SK-N-SH (cell line): ENCODE data around the gene DCST1. TPM values are rescaled to one million over a fixed set of nuclear protein-coding genes. Genes with fewer than 3 reads are reported as not detected.
A peak's percentile ranks its signal among the peaks of the same experiment; 100 is the strongest.

Experiments used
- CTCF ChIA-PET: fragments of 300-600, 350-600 bp; formaldehyde crosslinking; extraction: SDS; loops from one replicate; lab custom pipeline; 2021; lab: Yijun Ruan, JAX
- POLR2A ChIA-PET: fragments of 350-600 bp; sonication (Branson Sonifier 250); formaldehyde crosslinking; extraction: SDS; loops from one replicate; lab custom pipeline; 2020; ENCODE audit warnings: antibody characterized with exemption, inconsistent platforms; lab: Yijun Ruan, JAX
- DNase-seq: peaks from one replicate; pipeline ENCODE4 v3.0.0; 2012
- H2AFZ ChIP-seq: fragments of 200-600 bp; sonication (generic); 2 replicates; pipeline ENCODE4 v1.8.1; 2016; ENCODE audit warnings: antibody characterized with exemption, mild to moderate bottlenecking, low read depth
- H3F3A ChIP-seq: fragments of 200-600 bp; sonication (generic); replicated peaks from 2 replicates; pipeline ENCODE3; 2016; ENCODE audit warnings: antibody characterized with exemption, mild to moderate bottlenecking; ENCODE audit not compliant: insufficient read depth
- H3K27ac ChIP-seq, 2 experiments: fragments of 200-500 bp in 1 of 2; fragments of 200-600 bp in 1 of 2; sonication (Bioruptor generic) in 1 of 2; sonication (generic), shearing (Covaris generic) in 1 of 2; 2 replicates each; pipeline versions ENCODE4 v1.5.1 to v1.6.1; 2014 to 2016; ENCODE audit warnings: low read depth in 2 of 2, inconsistent platforms in 1 of 2, low read length in 1 of 2, mild to moderate bottlenecking in 1 of 2, mixed read lengths in 1 of 2
- H3K27me3 ChIP-seq: fragments of 200-600 bp; sonication (generic), shearing (Covaris generic); 2 replicates; pipeline ENCODE4 v1.6.1; 2016; ENCODE audit warnings: mixed run types; ENCODE audit not compliant: insufficient read depth
- H3K36me3 ChIP-seq, 2 experiments: fragments of 200-500 bp in 1 of 2; fragments of 200-600 bp in 1 of 2; sonication (Bioruptor generic) in 1 of 2; sonication (generic) in 1 of 2; replicated peaks in 1 of 2; 2 replicates each; pipeline versions ENCODE3 to v1.5.1; 2014 to 2016; ENCODE audit warnings: low read length in 1 of 2, mild to moderate bottlenecking in 1 of 2; ENCODE audit not compliant: insufficient read depth in 2 of 2, control insufficient read depth in 1 of 2
- H3K4me1 ChIP-seq, 2 experiments: fragments of 200-500 bp in 1 of 2; fragments of 200-600 bp in 1 of 2; sonication (Bioruptor generic) in 1 of 2; sonication (generic), shearing (Covaris generic) in 1 of 2; 2 replicates each; pipeline versions ENCODE4 v1.5.1 to v1.6.1; 2014 to 2016; ENCODE audit warnings: low read depth in 1 of 2, low read length in 1 of 2, mixed run types in 1 of 2; ENCODE audit not compliant: insufficient read depth in 2 of 2, control insufficient read depth in 1 of 2
- H3K4me2 ChIP-seq: fragments of 200-600 bp; sonication (generic), shearing (Covaris generic); 2 replicates; pipeline ENCODE4 v1.6.1; 2017; ENCODE audit warnings: mixed run types
- H3K4me3 ChIP-seq, 2 experiments: fragments of 200-500 bp in 1 of 2; fragments of 200-600 bp in 1 of 2; sonication (Bioruptor generic) in 1 of 2; sonication (generic), shearing (Covaris generic) in 1 of 2; 2 replicates each; pipeline versions ENCODE4 v1.5.1 to v1.8.1; 2014 to 2016; ENCODE audit warnings: low read depth in 2 of 2, inconsistent platforms in 1 of 2, low read length in 1 of 2, mild to moderate bottlenecking in 1 of 2, mixed read lengths in 1 of 2, moderate library complexity in 1 of 2
- H3K79me2 ChIP-seq: fragments of 200-600 bp; sonication (generic); 2 replicates; pipeline ENCODE4 v1.8.1; 2017; ENCODE audit warnings: mild to moderate bottlenecking; ENCODE audit not compliant: insufficient read depth
- H3K9ac ChIP-seq: fragments of 200-600 bp; sonication (generic); 2 replicates; pipeline ENCODE4 v1.6.1; 2017; ENCODE audit warnings: mixed run types
- H3K9me2 ChIP-seq: fragments of 200-600 bp; sonication (generic); 2 replicates; pipeline ENCODE4 v1.6.1; 2017; ENCODE audit warnings: mixed run types
- H3K9me3 ChIP-seq: fragments of 200-600 bp; sonication (generic); 2 replicates; pipeline ENCODE4 v1.6.1; 2017; ENCODE audit warnings: mixed run types, mild to moderate bottlenecking, moderate library complexity
- H4K20me1 ChIP-seq: fragments of 200-600 bp; sonication (generic); 2 replicates; pipeline ENCODE4 v1.6.1; 2017; ENCODE audit warnings: mild to moderate bottlenecking, mixed run types; ENCODE audit not compliant: insufficient read depth
- CTCF ChIP-seq: fragments of 200-600 bp; sonication (generic); IDR thresholded peaks from 2 replicates; pipeline ENCODE4 v1.6.1; 2017; ENCODE audit warnings: antibody characterized with exemption, mild to moderate bottlenecking, moderate library complexity
- EZH2phosphoT487 ChIP-seq: fragments of 200-600 bp; sonication (generic); IDR thresholded peaks from 2 replicates; pipeline ENCODE4 v1.6.1; 2017; ENCODE audit warnings: low read depth, mixed run types, mild to moderate bottlenecking, antibody characterized with exemption, moderate library complexity, borderline replicate concordance
- FOXJ3 ChIP-seq: sonication (generic); formaldehyde crosslinking; IDR thresholded peaks from 2 replicates; pipeline ENCODE4 v1.5.1; 2020; ENCODE audit warnings: mild to moderate bottlenecking, missing genetic modification reagents
- GABPA ChIP-seq: IDR thresholded peaks from 2 replicates; pipeline ENCODE4 v1.4.0; 2012; ENCODE audit warnings: low read depth, mild to moderate bottlenecking
- IRF3 ChIP-seq: fragments of 150-350 bp; IDR thresholded peaks from 2 replicates; pipeline ENCODE4 v1.6.1; 2016; ENCODE audit warnings: mild to moderate bottlenecking, low read depth, low read length
- JUND ChIP-seq: IDR thresholded peaks from 2 replicates; pipeline ENCODE4 v1.4.0; 2012
- MXI1 ChIP-seq: IDR thresholded peaks from 2 replicates; pipeline ENCODE4 v1.6.1; 2012; ENCODE audit warnings: mild to moderate bottlenecking, low read depth, low read length, improper control_type of control experiment
- POLR2AphosphoS5 ChIP-seq: IDR thresholded peaks from 2 replicates; pipeline ENCODE4 v1.6.1; 2012; ENCODE audit warnings: low read depth, low read length
- RAD21 ChIP-seq: IDR thresholded peaks from 2 replicates; pipeline ENCODE4 v1.6.1; 2012; ENCODE audit warnings: mild to moderate bottlenecking, low read length
- RCOR1 ChIP-seq: fragments of 150-350 bp; IDR thresholded peaks from 2 replicates; pipeline ENCODE4 v1.6.1; 2017; ENCODE audit warnings: antibody characterized with exemption, low read length
- RFX5 ChIP-seq: IDR thresholded peaks from 2 replicates; pipeline ENCODE4 v1.6.1; 2012; ENCODE audit warnings: mild to moderate bottlenecking, improper control_type of control experiment, low read length
- RXRA ChIP-seq: IDR thresholded peaks from 2 replicates; pipeline ENCODE4 v1.4.0; 2012; ENCODE audit warnings: low read depth, mild to moderate bottlenecking, borderline replicate concordance
- SIN3A ChIP-seq: IDR thresholded peaks from 2 replicates; pipeline ENCODE4 v1.6.1; 2012; ENCODE audit warnings: low read depth, mild to moderate bottlenecking, low read length, moderate library complexity, borderline replicate concordance
- SMC3 ChIP-seq: IDR thresholded peaks from 2 replicates; pipeline ENCODE4 v1.6.1; 2012; ENCODE audit warnings: low read depth, low read length, improper control_type of control experiment
- TCF12 ChIP-seq: IDR thresholded peaks from 2 replicates; pipeline ENCODE4 v1.4.0; 2012
- WGBS: methylation state at CpG from one replicate; pipeline ENCODE4 v1.1.6; 2017; ENCODE audit warnings: low lambda C conversion rate; 5-methylcytosine and 5-hydroxymethylcytosine counted together
- polyA plus RNA-seq, 3 experiments: library from polyadenylated mRNA; depleted of rRNA; stranded (reverse); fragments of >200 nt; gene quantifications; 2 replicates each; pipeline ENCODE4 v1.2.3, GENCODE V29; 2012

DCST1 gene
- polyA plus RNA-seq, 1 of the 3 experiments (the other 2 are of a cell fraction), result not detected

GRCh38 chr1:155064832-155065429 is 31.3 kb downstream of the DCST1 start:
- Histone ChIP-seq H3K27me3 (no peaks in the 10 kb centered on the region), H3K9ac (peak overlapping the region; percentile 89; the same call in 1 of the 2 replicates), H3F3A (peaks cover 9% of the 10 kb centered on the region), H3K27ac (no peak overlapping the region)
- CTCF ChIA-PET, result interaction anchor here (1.0 to 29.9 kb wide), 5 partner anchors 13 to 47 kb away, joined by 3 to 573 read pairs (median 36); partner anchors contain the start of genes ADAM15, DCST1, DCST2 and EFNA3
- TF ChIP-seq RAD21 (no peak), TCF12 (no peak), RCOR1 (no peak), EZH2phosphoT487 (no peak), MXI1 (no peak), GABPA (no peak), SIN3A (no peak), IRF3 (no peak), SMC3 (no peak), CTCF (no peak), JUND (no peak), FOXJ3 (CRISPR knock-in tag) (no peak), RFX5 (no peak), RXRA (no peak), POLR2AphosphoS5 (no peak)
- TF ChIP-seq, all 33 proteins: peak for 0
- no peaks in the 10 kb centered on the region for H3K9me3 ChIP-seq
- peaks cover 22% of the 10 kb centered on the region for H3K79me2 ChIP-seq
- no peak overlapping the region for H2AFZ ChIP-seq
- H3K9me2 ChIP-seq, result no peaks in the 10 kb centered on the region
- peak overlapping the region; percentile 79 to 92 for H3K4me3 ChIP-seq
- H3K36me3 ChIP-seq, result peaks cover 0 to 12% of the 10 kb centered on the region in 2 experiments
- no peak for DNase-seq
- H4K20me1 ChIP-seq, result no peaks in the 10 kb centered on the region
- peaks cover 0 to 33% of the 10 kb centered on the region in 2 experiments; a peak in 2 of 4 replicates for H3K4me1 ChIP-seq
- WGBS, result 97% methylated on average over 5 of the region's 5 CpGs
- peak overlapping the region; percentile 88 for H3K4me2 ChIP-seq
- POLR2A ChIA-PET, result interaction anchor here (1.0 to 1.1 kb wide), 3 partner anchors 14 to 96 kb away, joined by 3 to 5 read pairs (median 3); partner anchors contain the start of gene EFNA3
